ENCODE data around the gene RPS6KL1. TPM values are rescaled to one million over a fixed set of nuclear protein-coding genes. Genes with fewer than 3 reads are reported as not detected.

RPS6KL1 gene
- polyA plus RNA-seq, 1 donor from 2014 or later: 147 TPM

- H3K36me3 ChIP-seq (ENCODE audit: insufficient read depth, low read length): no peaks in the 10 kb centered on the region
- no peak overlapping the region for H3K4me2 ChIP-seq (ENCODE audit: low read length)
- H4K20me1 ChIP-seq (ENCODE audit: insufficient read depth): no peaks in the 10 kb centered on the region
- H3K79me2 ChIP-seq (replicated peaks; ENCODE audit: insufficient read depth, low read length): no peaks in the 10 kb centered on the region
- H3K27me3 ChIP-seq (ENCODE audit: insufficient read depth, low read depth, low read length): no peaks in the 10 kb centered on the region
- no peak overlapping the region for H2AFZ ChIP-seq (ENCODE audit: low read depth, low read length)
- no peaks in the 10 kb centered on the region for H3K9me3 ChIP-seq (ENCODE audit: low read length)
- H3K27ac ChIP-seq (ENCODE audit: low read length): no peak overlapping the region
- H3K4me3 ChIP-seq (ENCODE audit: low read length): no peak overlapping the region
- no peaks in the 10 kb centered on the region for H3K9me2 ChIP-seq (ENCODE audit: insufficient read depth, low read length)
- TF ChIP-seq EP300 (conservative IDR thresholded peaks at IDR 0.05; ENCODE audit: poor library complexity, severe bottlenecking) (no peak), POLR2AphosphoS5 (IDR thresholded peaks at IDR 0.05) (no peak)
- no peaks in the 10 kb centered on the region for H3F3A ChIP-seq (ENCODE audit: insufficient read depth, low read length, poor library complexity, severe bottlenecking)
- H3K9ac ChIP-seq (ENCODE audit: low read length): no peak overlapping the region
Observed at GRCh38 chr14:74906925-74907521, 16.0 kb downstream of the RPS6KL1 start.

DNA sequence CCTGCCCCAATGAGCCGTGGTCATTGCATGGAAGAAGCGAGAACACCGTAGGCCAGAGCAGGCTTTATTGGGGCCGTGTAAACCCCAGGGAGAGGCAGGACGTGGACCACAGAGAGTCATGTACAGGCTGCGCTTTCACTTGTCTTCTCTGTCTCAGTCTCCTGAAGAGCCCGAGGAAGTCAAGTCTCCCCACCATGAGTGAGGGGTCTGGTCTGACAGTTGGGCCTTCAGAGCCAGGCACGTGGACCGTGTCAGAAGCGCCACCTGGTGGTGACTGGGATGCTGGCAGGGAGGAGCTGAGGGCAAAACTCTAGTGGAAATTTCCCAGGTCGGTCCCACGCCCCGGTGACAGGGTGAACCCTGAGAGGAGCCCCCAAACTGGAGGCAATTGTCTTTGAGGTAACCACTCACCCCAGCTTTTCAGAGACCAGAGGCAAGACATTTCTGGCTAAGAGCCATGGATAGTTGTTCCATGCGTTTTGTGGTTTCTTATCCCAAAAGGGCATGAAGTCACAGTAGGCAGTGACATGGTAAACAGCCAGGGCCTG lies 17.4 kb downstream of the RPS6KL1 start:
- H3K9me2 ChIP-seq (ENCODE audit: insufficient read depth, low read length): no peaks in the 10 kb centered on the region
- no peaks in the 10 kb centered on the region for H3F3A ChIP-seq (ENCODE audit: insufficient read depth, low read length, poor library complexity, severe bottlenecking)
- no peaks in the 10 kb centered on the region for H3K79me2 ChIP-seq (replicated peaks; ENCODE audit: insufficient read depth, low read length)
- H3K4me2 ChIP-seq (ENCODE audit: low read length): no peak overlapping the region
- no peak overlapping the region for H3K4me3 ChIP-seq (ENCODE audit: low read length)
- peak; percentile 78 for TF ChIP-seq CTCF (IDR thresholded peaks at IDR 0.05; ENCODE audit: poor library complexity, severe bottlenecking)
- peak; percentile 72 for TF ChIP-seq SMC3 (conservative IDR thresholded peaks at IDR 0.05; ENCODE audit: poor library complexity)
- no peak for TF ChIP-seq REST (IDR thresholded peaks at IDR 0.05; ENCODE audit: borderline replicate concordance)
- no peak for TF ChIP-seq EZH2 (IDR thresholded peaks at IDR 0.05; ENCODE audit: borderline replicate concordance, insufficient read depth, low read length, poor library complexity, severe bottlenecking)
- TF ChIP-seq MXI1 (conservative IDR thresholded peaks at IDR 0.05; ENCODE audit: poor library complexity, severe bottlenecking): peak; percentile 27
- peak; percentile 18 for TF ChIP-seq POLR2AphosphoS5 (IDR thresholded peaks at IDR 0.05)
- peak; percentile 58 for TF ChIP-seq RAD21 (conservative IDR thresholded peaks at IDR 0.05)
- H3K36me3 ChIP-seq (ENCODE audit: insufficient read depth, low read length): no peaks in the 10 kb centered on the region
- H3K27ac ChIP-seq (ENCODE audit: low read length): no peak overlapping the region
- H3K9ac ChIP-seq (ENCODE audit: low read length): no peak overlapping the region
- H4K20me1 ChIP-seq (ENCODE audit: insufficient read depth): no peaks in the 10 kb centered on the region
- H2AFZ ChIP-seq (ENCODE audit: low read depth, low read length): no peak overlapping the region
- H3K27me3 ChIP-seq (ENCODE audit: insufficient read depth, low read depth, low read length): no peaks in the 10 kb centered on the region
- H3K9me3 ChIP-seq (ENCODE audit: low read length): no peaks in the 10 kb centered on the region
